RWPE2 (cell line): ENCODE measurements around the gene NBPF15.
A peak's percentile ranks its signal among the peaks of the same experiment; 100 is the strongest.
"Not testable (repeated sequence)": the region's sequence is repeated elsewhere in the genome, so short reads cannot be mapped to it uniquely, and the experiment has no call there.

Source experiments
- ATAC-seq: fragments of 200-7000 bp; cut with Tn5 transposase; 3 replicates; pipeline ENCODE4 v1.9.1; 2021; ENCODE audit warnings: low read depth
- DNase-seq: peaks from one replicate; pipeline ENCODE4 v3.0.0-alpha.2; 2020; ENCODE audit warnings: low spot score
- H3K27ac ChIP-seq: fragments of 450-650 bp; 2 replicates; pipeline ENCODE4 v1.5.1; 2017; ENCODE audit warnings: mild to moderate bottlenecking; ENCODE audit not compliant: poor library complexity, severe bottlenecking
- H3K27me3 ChIP-seq: fragments of 250-450 bp; sonication (Bioruptor Pico); 2 replicates; pipeline ENCODE4 v1.5.1; 2021; ENCODE audit warnings: mild to moderate bottlenecking, moderate library complexity; ENCODE audit not compliant: insufficient read depth, poor library complexity, severe bottlenecking
- H3K36me3 ChIP-seq: fragments of 250-450 bp; sonication (Bioruptor Pico); 2 replicates; pipeline ENCODE4 v1.5.1; 2020; ENCODE audit warnings: low read depth, mild to moderate bottlenecking, moderate library complexity
- H3K4me1 ChIP-seq: fragments of 250-450 bp; sonication (Bioruptor Pico); 2 replicates; pipeline ENCODE4 v1.5.1; 2021; ENCODE audit warnings: mild to moderate bottlenecking, moderate library complexity; ENCODE audit not compliant: insufficient read depth, poor library complexity, severe bottlenecking
- H3K4me3 ChIP-seq: fragments of 250-450 bp; sonication (Bioruptor Pico); 2 replicates; pipeline ENCODE4 v1.5.1; 2021; ENCODE audit warnings: mild to moderate bottlenecking, moderate library complexity; ENCODE audit not compliant: severe bottlenecking
- H3K9me3 ChIP-seq: fragments of 250-450 bp; sonication (Bioruptor Pico); 2 replicates; pipeline ENCODE4 v1.5.1; 2021; ENCODE audit warnings: mild to moderate bottlenecking, moderate library complexity; ENCODE audit not compliant: severe bottlenecking

The NBPF15 gene

GRCh38 chr1:144402807-144403206 is 58.7 kb downstream of the NBPF15 start:
- not testable (repeated sequence) for H3K27ac ChIP-seq, H3K27me3 ChIP-seq, H3K4me1 ChIP-seq, DNase-seq, H3K9me3 ChIP-seq, H3K36me3 ChIP-seq, H3K4me3 ChIP-seq
- ATAC-seq = peak; percentile 81

DNA sequence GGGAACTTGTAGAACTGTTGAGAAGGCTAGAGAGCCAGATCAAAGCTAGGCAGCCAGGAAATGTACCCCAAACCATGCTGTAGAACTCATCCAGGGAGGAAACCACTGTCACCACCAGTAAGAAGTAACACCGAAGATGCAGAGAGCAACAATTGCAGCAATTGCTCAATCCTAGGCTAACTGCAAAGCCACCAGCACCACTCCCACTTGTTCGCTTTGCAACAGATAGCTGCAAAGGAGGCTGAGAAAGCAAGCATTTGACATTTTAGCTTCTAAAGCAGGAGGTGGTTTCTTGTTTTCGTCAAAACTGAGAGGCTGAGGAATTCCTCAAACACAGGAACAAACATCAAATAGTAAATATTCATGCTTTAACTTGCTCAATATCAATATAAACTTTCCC is 89.8 kb downstream of the NBPF15 start:
- DNase-seq, H3K36me3 ChIP-seq, H3K27me3 ChIP-seq, H3K27ac ChIP-seq, H3K4me1 ChIP-seq, H3K9me3 ChIP-seq, ATAC-seq, H3K4me3 ChIP-seq: not testable (repeated sequence)
